PC-3 (cell line): ENCODE measurements around the gene BCKDHA.

ENCODE experiments used
- EZH2 ChIP-seq: fragments of 300-600 bp; sonication (generic); IDR thresholded peaks from one replicate; pipeline ENCODE4 v1.6.1; 2017; ENCODE audit warnings: antibody characterized with exemption, mild to moderate bottlenecking, low read length; ENCODE audit not compliant: unreplicated experiment
- EZH2phosphoT487 ChIP-seq: fragments of 300-600 bp; sonication (generic); IDR thresholded peaks from 2 replicates; pipeline ENCODE4 v1.6.1; 2018; ENCODE audit warnings: mild to moderate bottlenecking, antibody characterized with exemption, low read length, borderline replicate concordance
- TF ChIP-seq, protein P1 (sequence below): fragments of 300-600 bp; sonication (generic); conservative IDR thresholded peaks from 2 replicates; pipeline ENCODE4 v1.5.1; 2017; ENCODE audit warnings: antibody characterized with exemption, low read depth, mild to moderate bottlenecking, low read length

DNA sequence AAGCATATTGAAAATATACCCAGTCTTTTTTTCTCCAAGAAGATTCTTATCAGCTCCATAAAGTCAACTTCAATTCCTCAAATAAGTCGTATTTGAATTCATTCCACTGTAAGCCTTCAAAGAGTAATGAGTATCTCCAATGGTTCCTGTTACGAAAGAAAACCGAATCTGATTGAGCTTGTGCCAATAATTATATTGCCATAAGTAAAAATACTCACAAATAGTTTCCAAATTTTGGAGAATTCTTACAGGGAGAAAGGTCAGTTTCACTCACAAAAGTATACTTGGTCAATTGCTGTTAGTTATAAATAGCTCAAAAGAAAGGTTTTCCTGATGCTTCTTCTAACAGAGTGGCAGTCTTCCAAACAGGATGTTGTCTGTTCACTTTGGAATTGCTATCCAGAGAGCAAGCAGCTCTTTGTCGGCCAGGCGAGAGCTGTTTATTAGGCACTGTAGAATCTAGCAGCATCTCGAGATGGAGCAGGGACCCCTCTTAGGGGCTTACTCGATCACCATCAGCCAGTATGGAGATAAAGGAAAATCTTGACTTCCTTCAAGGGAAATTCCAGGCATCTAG lies 58.8 kb downstream of the BCKDHA start:
- no peak for TF ChIP-seq EZH2
- TF ChIP-seq, protein P1, sequence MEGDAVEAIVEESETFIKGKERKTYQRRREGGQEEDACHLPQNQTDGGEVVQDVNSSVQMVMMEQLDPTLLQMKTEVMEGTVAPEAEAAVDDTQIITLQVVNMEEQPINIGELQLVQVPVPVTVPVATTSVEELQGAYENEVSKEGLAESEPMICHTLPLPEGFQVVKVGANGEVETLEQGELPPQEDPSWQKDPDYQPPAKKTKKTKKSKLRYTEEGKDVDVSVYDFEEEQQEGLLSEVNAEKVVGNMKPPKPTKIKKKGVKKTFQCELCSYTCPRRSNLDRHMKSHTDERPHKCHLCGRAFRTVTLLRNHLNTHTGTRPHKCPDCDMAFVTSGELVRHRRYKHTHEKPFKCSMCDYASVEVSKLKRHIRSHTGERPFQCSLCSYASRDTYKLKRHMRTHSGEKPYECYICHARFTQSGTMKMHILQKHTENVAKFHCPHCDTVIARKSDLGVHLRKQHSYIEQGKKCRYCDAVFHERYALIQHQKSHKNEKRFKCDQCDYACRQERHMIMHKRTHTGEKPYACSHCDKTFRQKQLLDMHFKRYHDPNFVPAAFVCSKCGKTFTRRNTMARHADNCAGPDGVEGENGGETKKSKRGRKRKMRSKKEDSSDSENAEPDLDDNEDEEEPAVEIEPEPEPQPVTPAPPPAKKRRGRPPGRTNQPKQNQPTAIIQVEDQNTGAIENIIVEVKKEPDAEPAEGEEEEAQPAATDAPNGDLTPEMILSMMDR = no peak
- TF ChIP-seq EZH2phosphoT487 = no peak
